HEK293T (cell line): ENCODE measurements around the gene BTBD9.

Source experiments
- ARNT ChIP-seq: fragments of 450-650 bp; IDR thresholded peaks from 2 replicates; pipeline ENCODE4 v1.6.1; 2017; ENCODE audit warnings: mild to moderate bottlenecking
- BHLHE40 ChIP-seq: fragments of 450-650 bp; IDR thresholded peaks from 2 replicates; pipeline ENCODE4 v1.6.1; 2016; ENCODE audit warnings: mild to moderate bottlenecking, moderate library complexity, borderline replicate concordance
- ELF4 ChIP-seq: fragments of 450-650 bp; IDR thresholded peaks from 2 replicates; pipeline ENCODE4 v1.6.1; 2017; ENCODE audit warnings: antibody characterized with exemption
- FOXA1 ChIP-seq: fragments of 450-650 bp; IDR thresholded peaks from 2 replicates; pipeline ENCODE4 v1.6.1; 2016; ENCODE audit warnings: mild to moderate bottlenecking
- FOXM1 ChIP-seq: fragments of 450-650 bp; IDR thresholded peaks from 2 replicates; pipeline ENCODE4 v1.6.1; 2017; ENCODE audit warnings: mild to moderate bottlenecking, borderline replicate concordance
- HDGF ChIP-seq: fragments of 450-650 bp; IDR thresholded peaks from 2 replicates; pipeline ENCODE4 v1.6.1; 2017; ENCODE audit warnings: antibody characterized with exemption, borderline replicate concordance
- NFRKB ChIP-seq: fragments of 450-650 bp; IDR thresholded peaks from 2 replicates; pipeline ENCODE4 v1.6.1; 2016; ENCODE audit warnings: mild to moderate bottlenecking, moderate library complexity
- SP1 ChIP-seq: fragments of 450-650 bp; IDR thresholded peaks from 2 replicates; pipeline ENCODE4 v1.6.1; 2017
- SUZ12 ChIP-seq: fragments of 450-650 bp; IDR thresholded peaks from 2 replicates; pipeline ENCODE4 v1.6.1; 2016; ENCODE audit warnings: mild to moderate bottlenecking

DNA sequence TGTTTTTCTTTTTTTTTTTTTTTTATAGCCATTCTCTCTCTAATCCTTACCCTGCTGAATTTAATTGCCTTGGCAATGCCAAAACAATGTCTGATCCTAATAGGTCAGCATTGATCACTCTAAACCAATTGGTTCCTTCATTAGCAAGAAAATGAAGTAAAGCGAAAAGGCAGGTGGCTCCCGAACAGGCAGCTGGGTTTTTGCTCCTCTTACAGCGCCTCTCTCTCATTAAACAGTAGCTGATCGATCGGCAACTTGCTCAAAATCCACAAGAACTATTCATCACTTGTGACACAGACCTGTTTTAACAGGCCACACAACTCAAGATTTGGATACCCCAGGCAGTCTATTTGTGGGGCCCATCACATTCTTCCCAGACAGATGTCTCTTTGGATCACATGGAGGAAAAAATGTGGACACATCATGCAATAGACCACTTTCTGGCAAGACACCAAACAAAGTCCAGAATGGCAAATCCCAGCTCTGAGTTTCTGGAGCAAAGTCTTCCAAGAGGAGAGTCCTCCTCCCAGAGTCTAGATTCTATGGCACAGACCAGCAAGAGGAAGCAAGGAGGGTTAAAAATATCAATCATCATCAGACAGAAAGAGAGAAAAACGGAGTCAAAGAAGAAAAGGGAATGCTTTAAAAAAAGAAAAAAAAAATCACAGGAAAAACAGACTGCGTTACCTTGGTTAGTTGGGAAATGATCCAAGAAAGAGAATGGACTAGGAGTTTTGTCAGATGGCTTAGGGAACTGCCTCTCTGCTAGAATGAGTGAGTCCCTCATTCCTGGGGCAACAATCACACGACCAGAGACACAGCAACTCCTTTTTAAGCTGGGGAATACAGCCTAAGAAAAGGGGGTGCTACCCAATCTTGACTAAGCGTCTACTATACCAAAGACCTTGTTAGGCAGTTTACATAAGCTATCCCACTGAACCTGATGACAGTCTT, 247.8 kb downstream of the BTBD9 start:
- TF ChIP-seq ELF4 (no peak), FOXA1 (no peak), NFRKB (no peak), FOXM1 (no peak), SUZ12 (no peak), HDGF (no peak), BHLHE40 (no peak), SP1 (no peak), ARNT (no peak)
